Measurements from ENCODE around the gene KIF5A.

KIF5A gene

DNA sequence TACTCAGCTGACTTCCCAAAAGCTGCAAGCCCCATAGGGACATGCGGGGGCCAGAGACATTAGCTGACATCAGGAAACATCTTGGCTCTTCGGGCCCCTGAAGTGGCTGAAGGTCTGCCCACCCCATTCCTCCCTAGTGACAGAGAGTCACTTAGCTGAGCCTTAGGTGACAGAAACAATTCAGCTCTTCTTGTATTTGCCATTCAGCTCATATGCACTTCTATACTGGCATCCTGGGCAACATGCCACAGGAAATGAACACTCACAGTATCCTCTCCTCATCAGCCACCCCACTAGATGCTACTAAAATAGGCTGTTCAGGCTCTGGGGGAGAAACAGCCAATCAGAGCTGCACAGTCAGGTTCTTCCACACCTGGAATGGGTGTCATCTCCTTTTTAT, 6.3 kb upstream of the KIF5A start:
- Histone ChIP-seq H3K4me2 (no peak overlapping the region), H3K9ac (no peak overlapping the region)

GRCh38 chr12:57545809-57546437, 3.9 kb upstream of the KIF5A start:
- Histone ChIP-seq H3K27me3 (ENCODE audit: insufficient read depth, low read depth) (peaks cover 30% of the 10 kb centered on the region), H3K4me3 (IDR thresholded peaks at IDR 0.05; ENCODE audit: insufficient read depth, low read depth, low read length) (peak overlapping the region; percentile 85), H3K27ac (peak overlapping the region; percentile 42; the same call in 1 of the 2 replicates), H3K4me1 (ENCODE audit: low read depth, poor library complexity, severe bottlenecking) (peaks cover 46% of the 10 kb centered on the region), H3K4me2 (peak overlapping the region; percentile 91), H2AFZ (ENCODE audit: low read depth) (peak overlapping the region; percentile 68), H3K79me2 (ENCODE audit: insufficient read depth, low read depth) (peaks cover 24% of the 10 kb centered on the region), H4K20me1 (ENCODE audit: insufficient read depth) (no peaks in the 10 kb centered on the region), H3K36me3 (ENCODE audit: insufficient read depth) (no peaks in the 10 kb centered on the region), H3K9ac (peak overlapping the region; percentile 84; the same call in 1 of the 2 replicates)
- no peak for TF ChIP-seq CTCF (conservative IDR thresholded peaks at IDR 0.05; ENCODE audit: low read depth, low read length)

More for the DNA sequence above, 6.3 kb upstream of the KIF5A start:
- Histone ChIP-seq H3K27ac (no peak overlapping the region), H3K4me1 (ENCODE audit: low read depth, poor library complexity, severe bottlenecking) (peaks cover 30% of the 10 kb centered on the region), H4K20me1 (ENCODE audit: insufficient read depth) (no peaks in the 10 kb centered on the region), H3K36me3 (ENCODE audit: insufficient read depth) (peaks cover 4% of the 10 kb centered on the region; the same call in 1 of the 2 replicates), H2AFZ (ENCODE audit: low read depth) (no peak overlapping the region), H3K4me3 (IDR thresholded peaks at IDR 0.05; ENCODE audit: insufficient read depth, low read depth, low read length) (no peak overlapping the region), H3K27me3 (ENCODE audit: insufficient read depth, low read depth) (peaks cover 14% of the 10 kb centered on the region), H3K79me2 (ENCODE audit: insufficient read depth, low read depth) (peaks cover 24% of the 10 kb centered on the region)
- TF ChIP-seq CTCF (conservative IDR thresholded peaks at IDR 0.05; ENCODE audit: low read depth, low read length) = no peak

DNA sequence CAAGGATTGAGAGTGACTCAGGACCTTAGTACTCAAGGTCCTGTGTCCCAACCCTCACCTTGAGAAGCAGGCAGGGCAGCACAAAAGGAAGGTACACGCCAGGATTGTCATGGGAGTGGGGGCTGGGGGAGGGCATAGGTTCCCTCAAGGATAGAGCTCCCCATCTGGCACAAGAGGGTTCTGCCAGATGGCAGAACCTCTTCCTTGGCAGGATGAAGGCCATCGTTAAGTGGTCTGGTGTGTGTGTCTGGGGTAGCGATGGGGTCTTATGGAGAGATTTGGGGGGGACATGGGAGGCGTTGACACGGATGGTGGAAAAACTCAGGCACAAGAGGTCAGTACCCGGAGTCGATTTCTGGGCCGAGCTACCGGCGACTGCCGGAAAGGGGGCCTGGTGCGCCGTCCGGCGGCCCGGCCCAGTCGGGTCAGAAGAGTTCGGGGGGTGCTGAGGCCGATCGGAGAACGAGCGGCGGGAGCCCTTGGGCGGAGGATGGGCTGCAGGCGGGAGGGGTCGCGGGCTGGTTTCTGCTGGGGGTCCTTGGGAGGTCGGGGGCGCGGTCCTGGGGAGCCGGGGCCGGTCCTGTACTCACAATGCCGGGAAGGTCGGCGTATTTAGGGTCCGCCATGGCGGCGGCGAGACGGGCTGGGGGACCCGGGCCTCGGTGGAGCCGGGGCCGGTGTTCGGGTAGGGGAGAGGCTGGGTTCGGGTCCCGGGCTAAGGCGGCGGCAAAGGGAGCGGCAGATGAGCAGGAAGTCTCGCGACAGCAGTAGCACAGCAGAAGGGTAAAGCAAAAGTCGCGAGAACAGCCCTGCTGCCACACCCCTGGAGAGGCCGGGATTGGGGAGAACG, 3.2 kb upstream of the KIF5A start, which contains the start of gene DCTN2:
TSS of gene DCTN2 (minus strand) at position 755 of the 850 bp plus-strand sequence. CDS start at position 626, 129 bp downstream.
- peaks cover 24% of the 10 kb centered on the region for H3K79me2 ChIP-seq (ENCODE audit: insufficient read depth, low read depth)

More for the DNA sequence above, 3.2 kb upstream of the KIF5A start, which contains the start of gene DCTN2:
- peak within 1 kb of the TSS; percentile 91 for H3K4me2 ChIP-seq
- H4K20me1 ChIP-seq (ENCODE audit: insufficient read depth) = no peaks in the 10 kb centered on the region
- peaks cover 30% of the 10 kb centered on the region for H3K27me3 ChIP-seq (ENCODE audit: insufficient read depth, low read depth)
- peak; percentile 32; the same call in 1 of the 2 replicates for TF ChIP-seq CTCF (conservative IDR thresholded peaks at IDR 0.05; ENCODE audit: low read depth, low read length)
- H3K4me1 ChIP-seq (ENCODE audit: low read depth, poor library complexity, severe bottlenecking) = peaks cover 46% of the 10 kb centered on the region
- H3K4me3 ChIP-seq (IDR thresholded peaks at IDR 0.05; ENCODE audit: insufficient read depth, low read depth, low read length) = peak within 1 kb of the TSS; percentile 85
- peak within 1 kb of the TSS; percentile 42 for H3K27ac ChIP-seq
- H2AFZ ChIP-seq (ENCODE audit: low read depth) = peak within 1 kb of the TSS; percentile 68
- H3K36me3 ChIP-seq (ENCODE audit: insufficient read depth) = no peaks in the 10 kb centered on the region
- peak within 1 kb of the TSS; percentile 84 for H3K9ac ChIP-seq
